ENCODE results near the gene YWHAG. TPM values are rescaled to one million over a fixed set of nuclear protein-coding genes. Genes with fewer than 3 reads are reported as not detected.
"Not testable (repeated sequence)": the region's sequence is repeated elsewhere in the genome, so short reads cannot be mapped to it uniquely, and the experiment has no call there.

The YWHAG gene
- polyA plus RNA-seq (2012; ENCODE audit: missing spikeins): 87.2 TPM

DNA sequence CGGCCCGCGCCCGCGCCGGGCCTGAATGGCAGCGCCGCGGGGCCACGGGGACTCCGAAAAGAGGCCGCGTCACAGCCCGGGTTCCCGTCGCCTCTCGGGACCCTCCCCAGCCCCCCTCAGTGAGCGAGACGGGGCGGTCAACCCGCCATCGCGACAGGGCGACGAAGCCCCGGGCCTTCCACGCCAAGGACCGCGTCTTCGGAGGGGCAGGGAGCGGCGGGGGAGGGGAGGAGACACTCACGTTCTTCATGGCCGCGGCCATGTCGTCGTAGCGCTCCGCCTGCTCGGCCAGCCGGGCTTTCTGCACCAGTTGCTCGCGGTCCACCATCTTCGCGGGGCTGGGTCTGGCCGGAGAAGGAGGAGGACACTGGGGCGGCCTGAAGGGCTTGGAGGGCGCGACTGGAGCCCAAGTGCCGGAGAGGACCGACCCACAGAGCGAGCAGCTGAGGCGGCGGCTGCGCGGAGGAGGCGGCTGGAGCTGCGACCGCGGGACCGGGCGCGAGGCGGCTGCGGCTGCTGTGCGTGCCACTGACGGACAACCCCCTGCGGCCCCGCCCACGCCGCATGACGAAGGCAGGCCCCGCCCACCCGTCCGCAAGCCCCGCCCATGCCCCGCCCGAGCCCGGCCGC lies at the start of gene YWHAG:
Gene YWHAG (minus strand): TSS at position 511 of the 630 bp plus-strand sequence. CDS start 183 bp downstream, at position 328.
- FAIRE-seq (peak; percentile 40), DNase-seq (ENCODE audit: insufficient read length) (peak; percentile 70)
- peak; percentile 97 for TF ChIP-seq POLR2AphosphoS5 (IDR thresholded peaks at IDR 0.05; ENCODE audit: low read depth, low read length)
- TF ChIP-seq POLR2A (IDR thresholded peaks at IDR 0.05; ENCODE audit: low read depth, low read length): peak; percentile 98
- TF ChIP-seq TAF1 (IDR thresholded peaks at IDR 0.05; ENCODE audit: borderline replicate concordance, low read depth, low read length): peak; percentile 86

DNA sequence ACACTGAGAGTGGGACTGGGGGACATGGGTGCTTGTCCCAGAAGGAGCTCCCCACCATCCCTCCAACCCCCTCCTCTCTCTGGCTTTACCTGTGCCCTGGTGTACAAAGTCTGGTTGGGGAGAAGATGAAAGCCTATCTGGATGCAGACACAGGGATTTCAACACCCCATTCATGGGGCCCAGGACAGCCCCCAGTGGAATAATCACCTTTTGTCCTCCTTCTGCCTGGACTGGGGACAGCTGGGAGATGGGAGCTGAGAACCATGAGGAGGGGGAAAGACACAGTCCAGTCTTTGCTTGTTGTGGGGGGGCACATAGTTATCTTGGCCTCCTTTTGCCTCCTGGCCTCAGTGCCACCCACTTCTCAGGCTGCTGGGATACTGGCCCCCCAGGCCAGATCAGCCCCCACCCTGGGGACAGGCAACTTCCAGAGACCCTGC lies 49.4 kb upstream of the YWHAG start:
- FAIRE-seq: no peak
- no peak for DNase-seq (ENCODE audit: insufficient read length)
- no peak for TF ChIP-seq TAF1 (IDR thresholded peaks at IDR 0.05; ENCODE audit: borderline replicate concordance, low read depth, low read length)
- no peak for TF ChIP-seq POLR2AphosphoS5 (IDR thresholded peaks at IDR 0.05; ENCODE audit: low read depth, low read length)
- TF ChIP-seq POLR2A (IDR thresholded peaks at IDR 0.05; ENCODE audit: low read depth, low read length): no peak

DNA sequence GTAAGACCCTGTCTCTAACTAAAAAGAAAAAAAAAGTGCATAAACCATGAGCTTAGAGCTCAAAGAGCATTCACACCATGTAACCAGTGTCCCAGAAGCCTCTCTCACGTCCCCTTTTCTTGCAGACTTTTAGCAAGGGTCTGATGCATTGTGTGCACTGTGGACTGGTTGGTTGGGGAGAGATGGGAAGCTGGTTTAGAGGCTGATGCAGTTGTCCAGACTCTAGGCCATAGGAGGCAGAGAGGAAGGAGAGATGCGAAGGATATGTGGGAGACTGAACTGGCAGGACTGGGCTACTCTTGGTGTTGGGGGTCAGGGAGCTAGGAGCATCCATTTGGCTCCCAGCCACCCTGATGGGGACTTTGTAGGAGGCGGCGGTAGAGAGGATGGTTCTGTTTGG lies 48.9 kb upstream of the YWHAG start:
- DNase-seq (ENCODE audit: insufficient read length) (no peak), FAIRE-seq (no peak)
- no peak for TF ChIP-seq TAF1 (IDR thresholded peaks at IDR 0.05; ENCODE audit: borderline replicate concordance, low read depth, low read length)
- no peak for TF ChIP-seq POLR2A (IDR thresholded peaks at IDR 0.05; ENCODE audit: low read depth, low read length)
- TF ChIP-seq POLR2AphosphoS5 (IDR thresholded peaks at IDR 0.05; ENCODE audit: low read depth, low read length): no peak

DNA sequence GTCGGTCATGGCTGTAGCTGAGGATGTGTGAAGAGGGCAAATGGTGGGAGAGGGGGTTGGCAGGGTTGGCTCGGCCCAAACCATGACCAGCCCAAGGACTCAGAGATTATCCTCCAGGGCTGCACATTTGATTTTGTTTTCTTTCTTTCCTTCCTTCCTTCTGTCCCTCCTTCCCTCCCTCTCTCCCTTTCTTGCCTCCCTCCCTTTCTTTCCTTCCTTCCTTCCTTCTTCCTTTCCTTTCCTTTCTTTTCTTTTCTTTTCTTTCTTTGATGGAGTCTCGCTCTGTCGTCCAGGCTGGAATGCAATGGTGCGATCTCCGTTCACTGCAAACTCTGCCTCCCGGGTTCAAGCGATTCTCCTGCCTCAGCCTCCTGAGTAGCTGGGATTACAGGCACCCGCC lies 46.9 kb upstream of the YWHAG start:
- DNase-seq (ENCODE audit: insufficient read length) (no peak), FAIRE-seq (no peak)
- no peak for TF ChIP-seq TAF1 (IDR thresholded peaks at IDR 0.05; ENCODE audit: borderline replicate concordance, low read depth, low read length)
- TF ChIP-seq POLR2A (IDR thresholded peaks at IDR 0.05; ENCODE audit: low read depth, low read length): no peak
- TF ChIP-seq POLR2AphosphoS5 (IDR thresholded peaks at IDR 0.05; ENCODE audit: low read depth, low read length): no peak

DNA sequence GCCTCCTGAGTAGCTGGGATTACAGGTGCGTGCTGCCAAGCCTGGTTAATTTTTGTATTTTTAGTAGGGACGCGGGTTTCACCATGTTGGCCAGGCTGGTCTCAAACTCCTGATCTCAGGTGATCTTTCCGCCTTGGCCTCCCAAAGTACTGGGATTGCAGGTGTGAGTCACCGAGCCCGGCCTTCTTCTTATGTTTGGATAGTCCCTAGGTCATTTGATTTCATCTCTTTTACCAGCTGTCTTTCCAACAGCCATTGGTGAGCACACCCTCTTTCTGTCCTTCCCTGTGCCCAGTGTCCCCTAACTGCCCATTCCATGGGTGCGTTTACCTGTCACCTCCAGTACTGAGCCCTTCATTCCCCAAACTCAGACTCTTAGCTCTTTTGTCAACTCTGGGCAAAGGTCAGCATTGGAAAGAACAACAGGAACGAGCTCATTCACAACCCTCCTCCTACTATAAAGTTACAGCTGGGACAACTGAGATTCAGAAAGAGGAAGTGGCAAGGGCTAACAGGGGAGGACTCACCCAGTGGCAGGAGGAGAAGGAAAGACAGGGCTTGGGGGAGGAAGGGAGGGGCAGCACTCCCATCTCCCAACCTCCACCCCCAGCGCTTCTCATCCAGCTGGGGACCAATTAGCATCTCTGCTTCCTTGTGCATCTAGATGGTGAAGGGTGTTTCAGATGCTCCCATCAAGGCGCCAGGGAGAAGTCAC lies 45.1 kb upstream of the YWHAG start:
- DNase-seq (ENCODE audit: insufficient read length) (no peak), FAIRE-seq (no peak)
- TF ChIP-seq TAF1 (IDR thresholded peaks at IDR 0.05; ENCODE audit: borderline replicate concordance, low read depth, low read length) (no peak), POLR2AphosphoS5 (IDR thresholded peaks at IDR 0.05; ENCODE audit: low read depth, low read length) (no peak), POLR2A (IDR thresholded peaks at IDR 0.05; ENCODE audit: low read depth, low read length) (no peak)

DNA sequence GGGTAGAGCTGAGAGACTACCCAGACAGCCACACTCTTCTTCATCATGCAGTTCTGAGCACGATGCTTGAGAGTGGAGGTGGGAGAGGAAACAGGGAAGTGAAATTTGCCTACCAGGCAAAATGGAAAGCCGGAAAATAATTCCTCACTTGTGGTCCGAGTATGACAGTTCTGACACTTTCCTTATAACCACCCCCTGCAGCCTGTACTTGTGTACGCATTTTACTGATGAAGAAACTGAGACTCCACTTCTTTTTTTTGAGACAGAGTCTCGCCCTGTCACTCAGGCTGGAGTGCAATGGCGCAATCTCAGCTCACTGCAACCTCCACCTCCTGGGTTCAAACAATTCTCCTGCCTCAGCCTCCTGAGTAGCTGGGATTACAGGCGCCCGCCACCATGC lies 44.3 kb upstream of the YWHAG start:
- not testable (repeated sequence) for DNase-seq (ENCODE audit: insufficient read length); FAIRE-seq

DNA sequence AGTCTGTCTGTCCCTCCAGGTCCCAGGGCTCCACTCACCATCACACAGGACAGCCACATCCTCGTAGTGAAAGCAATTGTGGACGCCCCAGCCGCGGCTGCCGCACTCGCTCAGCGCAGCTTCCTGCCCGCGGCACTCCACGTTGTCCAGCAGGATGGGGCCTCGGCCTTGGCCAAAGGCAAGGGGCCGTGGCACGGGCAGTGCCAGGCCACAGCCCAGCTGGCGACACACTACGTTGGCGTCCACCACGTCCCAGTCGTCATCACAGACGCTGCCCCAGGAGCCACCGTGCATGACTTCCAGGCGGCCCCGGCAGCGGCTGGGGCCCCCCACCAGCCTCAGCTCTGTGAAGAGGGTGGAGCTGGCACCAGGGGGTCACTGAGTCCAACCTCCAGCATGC lies 41.5 kb upstream of the YWHAG start:
- no peak for TF ChIP-seq POLR2A (IDR thresholded peaks at IDR 0.05; ENCODE audit: low read depth, low read length)
- FAIRE-seq: no peak
- DNase-seq (ENCODE audit: insufficient read length): no peak

DNA sequence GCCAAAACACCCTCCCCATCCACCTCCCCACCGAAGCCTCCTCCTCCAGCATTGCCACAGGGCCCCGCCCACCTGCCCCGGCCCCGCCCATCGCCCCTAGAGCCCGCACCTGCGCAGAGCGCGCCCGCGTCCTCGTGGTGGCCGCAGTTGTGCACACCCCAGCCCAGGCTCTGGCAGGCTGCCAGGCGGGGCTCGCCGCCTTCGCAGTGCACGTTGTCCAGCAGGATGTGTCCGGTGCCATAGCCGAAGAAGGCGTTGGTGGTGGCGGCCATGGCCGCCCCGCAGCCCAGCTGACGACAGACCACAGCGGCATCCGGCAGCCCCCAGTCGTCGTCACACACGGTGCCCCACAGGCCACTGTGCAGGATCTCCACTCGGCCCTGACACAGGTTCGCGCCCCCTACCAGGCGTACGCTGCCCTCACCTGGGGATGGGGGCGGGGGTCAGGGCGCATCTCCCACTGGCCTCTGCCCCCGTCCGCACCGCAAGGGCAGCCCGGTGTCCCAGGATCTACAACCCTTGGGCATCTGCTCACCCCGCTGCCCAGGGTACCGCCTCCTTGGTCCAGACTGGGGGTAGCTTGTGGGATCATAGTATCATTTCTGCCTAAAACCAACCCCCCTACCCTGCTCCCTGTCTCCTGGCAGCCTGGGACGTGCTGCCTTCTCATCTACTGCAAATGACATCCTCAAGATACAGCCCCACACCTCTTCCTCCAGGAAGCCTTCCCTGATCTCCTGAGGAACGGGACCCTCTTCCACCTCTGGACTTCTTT lies 38.8 kb upstream of the YWHAG start:
- no peak for TF ChIP-seq POLR2AphosphoS5 (IDR thresholded peaks at IDR 0.05; ENCODE audit: low read depth, low read length)
- TF ChIP-seq TAF1 (IDR thresholded peaks at IDR 0.05; ENCODE audit: borderline replicate concordance, low read depth, low read length): no peak
- peak; percentile 24; the same call in 1 of the 2 replicates for TF ChIP-seq POLR2A (IDR thresholded peaks at IDR 0.05; ENCODE audit: low read depth, low read length)
- FAIRE-seq (no peak), DNase-seq (ENCODE audit: insufficient read length) (peak; percentile 81)

DNA sequence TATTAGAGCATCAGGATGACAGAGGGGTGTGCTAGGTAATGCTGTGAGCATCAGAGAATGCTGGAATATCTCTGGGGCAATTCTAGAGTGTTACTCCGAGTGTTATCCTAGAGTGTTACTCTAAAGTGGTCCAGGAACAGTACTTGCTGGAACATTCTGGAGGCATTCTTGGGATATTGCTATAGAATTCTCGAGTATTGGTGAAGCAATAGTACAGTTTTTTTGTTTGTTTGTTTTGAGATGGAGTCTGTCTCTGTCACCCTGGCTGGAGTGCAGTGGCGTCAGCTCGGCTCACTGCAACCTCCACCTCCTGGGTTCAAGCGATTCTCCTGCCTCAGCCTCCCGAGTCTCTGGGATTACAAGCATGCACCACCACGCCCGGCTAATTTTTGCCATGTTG lies 38.1 kb upstream of the YWHAG start:
- no peak for FAIRE-seq
- TF ChIP-seq POLR2A (IDR thresholded peaks at IDR 0.05; ENCODE audit: low read depth, low read length): no peak
- no peak for DNase-seq (ENCODE audit: insufficient read length)

DNA sequence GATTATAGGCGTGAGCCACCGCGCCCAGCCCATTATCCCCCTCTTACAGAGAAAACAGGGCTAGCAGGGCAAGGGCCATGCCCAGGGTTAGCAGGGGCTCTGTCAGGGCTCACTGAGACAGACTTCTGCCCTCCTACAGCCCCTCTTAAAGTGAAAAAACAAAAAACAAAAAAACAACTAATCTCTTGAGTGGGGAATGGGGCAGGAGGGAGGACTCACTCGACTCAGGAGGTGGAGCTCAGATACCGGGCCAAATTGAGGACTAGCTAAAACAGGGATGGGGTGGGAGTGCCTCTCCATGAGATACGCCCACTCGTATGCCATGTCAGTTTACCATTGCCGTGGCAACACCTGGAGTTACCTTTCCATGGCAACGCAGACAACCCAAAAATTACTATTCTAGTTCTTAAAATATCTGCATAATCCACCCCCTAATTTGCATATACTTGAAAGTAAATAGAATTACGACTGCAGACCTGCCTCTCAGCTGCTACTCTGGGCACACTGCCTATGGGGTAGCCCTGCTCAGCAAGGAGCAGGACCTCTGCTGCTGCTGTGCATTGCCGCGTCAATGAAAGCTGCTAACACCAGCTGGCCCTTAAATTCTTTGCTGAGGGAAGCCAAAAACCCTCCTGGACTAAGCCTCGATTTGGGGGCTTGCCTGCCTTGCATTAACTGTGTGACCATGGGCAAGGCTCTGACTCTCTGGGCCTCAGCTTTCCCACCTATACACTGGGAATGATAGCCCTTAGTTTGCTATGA lies 37.4 kb upstream of the YWHAG start:
- TF ChIP-seq TAF1 (IDR thresholded peaks at IDR 0.05; ENCODE audit: borderline replicate concordance, low read depth, low read length) (no peak), POLR2A (IDR thresholded peaks at IDR 0.05; ENCODE audit: low read depth, low read length) (no peak), POLR2AphosphoS5 (IDR thresholded peaks at IDR 0.05; ENCODE audit: low read depth, low read length) (no peak)
- DNase-seq (ENCODE audit: insufficient read length): no peak
- no peak for FAIRE-seq

DNA sequence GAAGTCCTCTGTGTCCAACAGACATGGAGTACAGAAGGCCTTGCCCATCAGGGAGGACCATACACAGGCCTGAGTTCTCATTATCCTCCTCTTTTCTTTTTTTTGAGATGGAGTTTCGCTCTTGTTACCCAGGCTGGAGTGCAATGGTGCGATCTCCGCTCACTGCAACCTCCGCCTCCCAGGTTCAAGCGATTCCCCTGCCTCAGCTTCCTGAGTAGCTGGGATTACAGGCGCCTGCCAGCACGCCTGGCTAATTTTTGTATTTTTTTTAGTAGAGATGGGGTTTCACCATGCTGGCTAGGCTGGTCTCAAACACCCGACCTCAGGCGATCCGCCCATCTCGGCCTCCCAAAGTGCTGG lies 36.8 kb upstream of the YWHAG start:
- FAIRE-seq: not testable (repeated sequence)

DNA sequence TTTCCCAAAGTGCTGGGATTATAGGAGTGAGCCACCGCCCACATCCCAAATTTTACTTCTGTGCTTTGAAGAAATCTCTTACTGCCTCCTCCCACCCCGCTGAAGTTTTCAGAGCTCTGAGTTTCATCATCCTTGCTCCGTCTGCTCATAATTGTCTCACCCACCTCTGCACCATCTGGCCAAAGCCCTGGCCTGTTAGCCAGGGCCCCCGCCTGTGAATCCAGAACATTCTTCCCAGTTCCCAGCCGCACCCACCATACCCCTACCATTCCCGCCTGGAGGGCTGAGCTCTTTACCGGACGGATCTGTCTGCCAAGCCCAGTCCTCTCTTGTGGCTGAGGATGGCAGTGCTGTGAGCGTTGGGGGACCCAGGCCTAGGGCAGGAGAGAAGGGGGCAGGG lies 36.2 kb upstream of the YWHAG start:
- no peak for FAIRE-seq

More for the DNA sequence above, 36.8 kb upstream of the YWHAG start:
- DNase-seq (ENCODE audit: insufficient read length): not testable (repeated sequence)

More for the DNA sequence above, 36.2 kb upstream of the YWHAG start:
- DNase-seq (ENCODE audit: insufficient read length): no peak
- TF ChIP-seq POLR2AphosphoS5 (IDR thresholded peaks at IDR 0.05; ENCODE audit: low read depth, low read length) (no peak), POLR2A (IDR thresholded peaks at IDR 0.05; ENCODE audit: low read depth, low read length) (no peak), TAF1 (IDR thresholded peaks at IDR 0.05; ENCODE audit: borderline replicate concordance, low read depth, low read length) (no peak)

Measured in GM12892 (cell line).